ENCODE measurements around the gene SLC35F3.

The SLC35F3 gene

DNA sequence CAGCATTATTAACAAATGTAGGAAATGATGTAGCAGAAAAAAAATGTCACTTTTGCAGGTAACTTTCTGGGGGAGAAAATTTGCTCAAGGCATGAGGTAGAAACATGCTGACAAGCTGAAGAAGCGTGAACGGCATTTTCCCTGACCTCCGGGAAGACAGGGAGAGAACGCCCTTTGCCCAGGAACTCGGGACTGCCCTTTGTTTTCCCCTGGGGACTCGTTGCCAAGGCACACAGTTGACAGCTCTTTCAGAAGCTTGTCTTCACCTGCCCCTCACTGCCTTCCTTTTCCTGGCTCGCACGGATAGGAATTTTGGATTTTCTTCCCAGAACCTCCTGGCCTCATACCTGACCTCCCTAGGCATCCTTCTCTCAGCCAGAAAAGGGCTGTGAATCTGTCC is 416.1 kb downstream of the SLC35F3 start:
- no peak overlapping the region for H3K4me3 ChIP-seq (ENCODE audit: low read depth, low read length)
- TF ChIP-seq MYC (IDR thresholded peaks at IDR 0.05; ENCODE audit: low read depth, low read length) = no peak
- TF ChIP-seq POLR2A (IDR thresholded peaks at IDR 0.05; ENCODE audit: extremely low read depth, insufficient read length) = no peak
- no peak for TF ChIP-seq MAX (IDR thresholded peaks at IDR 0.05; ENCODE audit: low read depth, low read length)
- no peak for TF ChIP-seq CTCF (IDR thresholded peaks at IDR 0.05; ENCODE audit: low read depth, low read length)
- no peak for DNase-seq (ENCODE audit: low read depth)

- no peak for DNase-seq (ENCODE audit: low read depth)
- no peak overlapping the region for H3K4me3 ChIP-seq (ENCODE audit: low read depth, low read length)
- TF ChIP-seq POLR2A (IDR thresholded peaks at IDR 0.05; ENCODE audit: extremely low read depth, insufficient read length) (no peak), MYC (IDR thresholded peaks at IDR 0.05; ENCODE audit: low read depth, low read length) (no peak), MAX (IDR thresholded peaks at IDR 0.05; ENCODE audit: low read depth, low read length) (no peak), CTCF (IDR thresholded peaks at IDR 0.05; ENCODE audit: low read depth, low read length) (no peak)
These were observed 416.8 kb downstream of the SLC35F3 start for GRCh38 chr1:234321231-234321630.

GRCh38 chr1:234322097-234322496 is 417.6 kb downstream of the SLC35F3 start:
- H3K4me3 ChIP-seq (ENCODE audit: low read depth, low read length) = no peak overlapping the region
- TF ChIP-seq POLR2A (IDR thresholded peaks at IDR 0.05; ENCODE audit: extremely low read depth, insufficient read length) (no peak), CTCF (IDR thresholded peaks at IDR 0.05; ENCODE audit: low read depth, low read length) (no peak), MYC (IDR thresholded peaks at IDR 0.05; ENCODE audit: low read depth, low read length) (no peak), MAX (IDR thresholded peaks at IDR 0.05; ENCODE audit: low read depth, low read length) (no peak)
- DNase-seq (ENCODE audit: low read depth) = no peak

DNA sequence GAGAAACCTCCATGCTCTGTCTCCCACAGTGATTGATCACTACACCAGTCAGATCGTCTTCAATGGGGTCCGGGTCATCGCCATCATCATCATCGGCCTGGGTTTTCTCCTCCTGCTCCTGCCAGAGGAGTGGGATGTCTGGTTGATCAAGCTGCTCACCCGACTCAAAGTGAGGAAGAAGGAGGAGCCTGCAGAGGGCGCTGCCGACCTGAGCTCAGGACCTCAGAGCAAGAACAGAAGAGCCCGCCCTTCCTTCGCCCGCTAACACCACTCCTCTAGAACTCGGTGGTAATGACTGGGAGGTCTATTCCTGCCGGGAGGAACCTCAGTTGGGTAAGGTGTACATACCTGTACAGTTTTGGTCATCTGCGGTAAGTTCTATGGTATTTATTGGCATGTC is 418.5 kb downstream of the SLC35F3 start:
- peak; percentile 77 for TF ChIP-seq CTCF (IDR thresholded peaks at IDR 0.05; ENCODE audit: low read depth, low read length)
- no peak for TF ChIP-seq MAX (IDR thresholded peaks at IDR 0.05; ENCODE audit: low read depth, low read length)
- no peak overlapping the region for H3K4me3 ChIP-seq (ENCODE audit: low read depth, low read length)
- peak; percentile 78 for DNase-seq (ENCODE audit: low read depth)

GRCh38 chr1:234324821-234325220 is 420.3 kb downstream of the SLC35F3 start:
- no peak overlapping the region for H3K4me3 ChIP-seq (ENCODE audit: low read depth, low read length)
- TF ChIP-seq MAX (IDR thresholded peaks at IDR 0.05; ENCODE audit: low read depth, low read length) = no peak
- TF ChIP-seq MYC (IDR thresholded peaks at IDR 0.05; ENCODE audit: low read depth, low read length) = no peak
- TF ChIP-seq POLR2A (IDR thresholded peaks at IDR 0.05; ENCODE audit: extremely low read depth, insufficient read length) = no peak
- TF ChIP-seq CTCF (IDR thresholded peaks at IDR 0.05; ENCODE audit: low read depth, low read length) = no peak
- DNase-seq (ENCODE audit: low read depth) = no peak

Data from NB4 (cell line).